Adrenal gland (tissue), 12 donors: ENCODE results near the gene SPRED2. TPM values are rescaled to one million over a fixed set of nuclear protein-coding genes. Genes with fewer than 3 reads are reported as not detected.

Source experiments
- DNase-seq, 7 donors: peaks; one replicate each; pipeline ENCODE4 v3.0.0-alpha.2; 2019 to 2020
- H3K27ac ChIP-seq, 5 donors: fragments of 200-600 bp; sonication (generic) in 4 of 5; 1 replicate in 3 of 5; 2 replicates in 2 of 5; pipeline versions ENCODE4 v1.5.1 to v1.8.0; 2016 to 2020; ENCODE audit warnings: mild to moderate bottlenecking in 1 of 5
- H3K27me3 ChIP-seq: fragments of 200-600 bp; 2 replicates; pipeline ENCODE4 v1.8.0; 2021
- H3K36me3 ChIP-seq, 2 donors: fragments of 200-600 bp; replicated peaks in 1 of 2; 1 replicate in 1 of 2; 2 replicates in 1 of 2; pipeline versions ENCODE4 v1.5.1 to v1.8.0; 2018 to 2022
- H3K4me1 ChIP-seq, 2 donors: fragments of 200-600 bp; replicated peaks in 1 of 2; 1 replicate in 1 of 2; 2 replicates in 1 of 2; pipeline versions ENCODE4 v1.5.1 to v1.8.0; 2018 to 2021
- H3K4me3 ChIP-seq, 4 donors: fragments of 200-600 bp; sonication (generic) in 3 of 4; one replicate each; pipeline ENCODE4 v1.5.1; 2016 to 2018
- H3K9me3 ChIP-seq, 3 donors: fragments of 200-600 bp; sonication (generic) in 1 of 3; replicated peaks in 1 of 3; 1 replicate in 2 of 3; 2 replicates in 1 of 3; pipeline versions ENCODE4 v1.5.1 to v1.8.0; 2016 to 2021
- CTCF ChIP-seq, 6 experiments: fragments of 450-650 bp in 4 of 6; fragments of 200-600 bp in 2 of 6; sonication (generic) in 1 of 6; IDR thresholded peaks; 1 replicate in 5 of 6; 2 replicates in 1 of 6; pipeline versions ENCODE4 v1.5.1 to v1.8.0; 2016 to 2021; ENCODE audit warnings: antibody characterized with exemption in 6 of 6, mild to moderate bottlenecking in 2 of 6, moderate library complexity in 1 of 6
- POLR2A ChIP-seq, 2 donors: fragments of 450-650 bp; IDR thresholded peaks; one replicate each; pipeline ENCODE4 v1.6.1; 2017; ENCODE audit warnings: antibody characterized with exemption in 2 of 2, mild to moderate bottlenecking in 2 of 2, moderate library complexity in 1 of 2
- WGBS, 4 donors: extraction: QIAGEN DNeasy Blood & Tissue Kit in 2 of 4; methylation state at CpG; one replicate each; pipeline versions ENCODE4 v1.1.5 to v1.1.7; 2013 to 2017; 5-methylcytosine and 5-hydroxymethylcytosine counted together
- intact Hi-C, 2 donors: fragments of 100-400 bp; cut with DNase I; formaldehyde crosslinking; loops; one replicate each; pipeline versions ENCODE4 v1.14.1 to v1.15.0; 2022 to 2023
- polyA plus RNA-seq, 3 donors: library from polyadenylated mRNA; stranded (reverse); fragments of 200-250 nt in 2 of 3; fragments of 350-450 nt in 1 of 3; fragmentation: Illumina TruSeq in 1 of 3; extraction: RNeasy Lipid Tissue Mini Kit (QIAGEN cat#74804) in 1 of 3; gene quantifications; one replicate each; pipeline ENCODE4 v1.2.3, GENCODE V29; 2013 to 2014
- total RNA-seq, 9 donors: library from RNA; depleted of rRNA in 4 of 9; stranded (reverse); fragments of >200 nt in 4 of 9; fragments of 120-200 nt in 1 of 9; fragmentation: NEBNext Ultra II Directional in 1 of 9; extraction: Animal tissue kit (Norgen Biotek cat#: 25700) in 1 of 9; gene quantifications; one replicate each; pipeline versions ENCODE4 v1.1.0 to v1.2.4, GENCODE V29; 2013 to 2023
- donor health status: healthy with polysubstance abuse.
- donor health status: Bipolar disorder and iron deficiency.
- donor health status: DM: yes; HTN: yes; CAD: no.
- donor health status: DM: no; HTN: no; CAD: no.
- donor health status: DM: no; HTN: no; CAD: no.
- donor health status: DM: yes; HTN: yes; CAD: no.

Gene SPRED2
- total and polyA plus RNA-seq, 12 donors, result 5.2 to 28.4 (median 16.0) TPM

DNA sequence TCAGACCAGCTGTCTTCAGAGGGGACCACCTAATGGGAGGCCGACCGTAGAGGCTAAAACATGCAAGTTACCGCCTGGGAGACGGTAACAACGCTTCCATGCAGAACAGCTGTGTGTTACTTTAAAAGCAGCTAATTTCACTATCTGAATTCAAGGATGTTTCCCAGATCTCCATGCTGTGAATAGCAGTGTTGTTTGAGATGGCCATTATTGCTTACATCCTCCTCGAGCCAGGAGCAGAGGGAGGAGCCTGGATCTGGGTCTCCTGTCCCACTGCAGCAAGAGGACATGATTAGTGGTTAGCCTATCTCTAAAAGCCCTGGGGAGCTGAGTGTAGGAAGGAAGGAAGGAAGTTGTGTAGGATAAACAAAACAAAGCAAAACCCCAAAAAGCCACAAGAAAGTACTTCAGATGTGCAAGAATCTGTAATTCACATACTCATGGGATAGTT is 153.8 kb downstream of the SPRED2 start:
- no peaks in the 10 kb centered on the region for H3K36me3 ChIP-seq
- H3K9me3 ChIP-seq, result no peaks in the 10 kb centered on the region
- H3K4me1 ChIP-seq, result peaks cover 11 to 22% of the 10 kb centered on the region in 2 donors
- WGBS, 4 donors, result 66 to 76% (median 72%) methylated on average over 6 of the region's 6 CpGs
- H3K4me3 ChIP-seq, result no peak overlapping the region
- H3K27ac ChIP-seq, result no peak overlapping the region
- DNase-seq, result no peak
- TF ChIP-seq POLR2A (IDR thresholded peaks at IDR 0.05), result no peak
- TF ChIP-seq CTCF (IDR thresholded peaks at IDR 0.05), result no peak
- intact Hi-C loops, result loop anchor here in 1 of 2 donors (10.0 kb wide), 1 partner anchor 146 kb away; no protein-coding TSS in a partner anchor
- H3K27me3 ChIP-seq, result no peaks in the 10 kb centered on the region

DNA sequence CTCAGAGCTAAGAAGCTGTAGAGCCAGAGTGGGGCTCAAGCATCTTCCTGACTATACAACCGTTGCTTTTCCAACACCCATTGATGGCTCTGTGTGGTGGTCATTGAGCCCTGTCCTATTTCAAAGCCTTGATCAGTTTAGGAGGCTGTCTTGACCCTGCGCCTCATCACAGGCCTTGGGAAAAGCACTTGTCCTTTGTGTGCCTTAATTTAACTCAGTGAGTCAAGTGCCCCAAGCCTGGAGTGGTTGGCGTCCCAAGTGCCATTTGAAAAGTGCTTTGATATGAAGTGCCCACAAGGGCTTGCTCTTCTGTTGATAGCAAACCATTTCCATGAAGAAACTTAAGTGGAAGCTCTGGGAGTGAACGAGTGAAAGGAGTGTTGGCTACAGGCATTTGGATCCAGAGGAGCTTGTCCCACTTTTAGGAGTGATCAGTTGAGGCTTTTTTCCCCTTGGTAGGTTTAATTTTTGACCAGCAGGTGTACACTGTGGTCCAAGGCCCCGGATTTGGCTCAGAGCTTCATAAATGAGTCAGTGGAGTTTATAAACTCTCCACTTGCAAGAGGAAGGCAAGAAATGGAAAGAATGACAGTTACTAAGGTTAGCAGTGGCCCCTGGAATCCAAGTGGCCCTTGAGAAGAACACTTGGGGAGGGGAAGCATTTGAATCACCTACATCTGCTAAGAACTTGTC is 154.5 kb downstream of the SPRED2 start:
- peaks cover 11 to 22% of the 10 kb centered on the region in 2 donors for H3K4me1 ChIP-seq
- WGBS, 4 donors, result 77 to 80% (median 79%) methylated on average over 5 of the region's 5 CpGs
- intact Hi-C loops, result loop anchor here in 1 of 2 donors (10.0 kb wide), 1 partner anchor 147 kb away; no protein-coding TSS in a partner anchor
- no peak overlapping the region for H3K27ac ChIP-seq
- no peak overlapping the region for H3K4me3 ChIP-seq
- H3K36me3 ChIP-seq, result peaks cover 0 to 2% of the 10 kb centered on the region in 2 donors
- H3K27me3 ChIP-seq, result no peaks in the 10 kb centered on the region
- no peaks in the 10 kb centered on the region for H3K9me3 ChIP-seq
- TF ChIP-seq CTCF (IDR thresholded peaks at IDR 0.05), result peak in 2 of 6 experiments; percentile 10 to 23
- no peak for TF ChIP-seq POLR2A (IDR thresholded peaks at IDR 0.05)
- peak in 4 of 7 donors; percentile 16 to 33 (median 22) for DNase-seq

GRCh38 chr2:65277118-65277517 is 155.3 kb downstream of the SPRED2 start:
- no peaks in the 10 kb centered on the region for H3K9me3 ChIP-seq
- TF ChIP-seq CTCF (IDR thresholded peaks at IDR 0.05) (no peak), POLR2A (IDR thresholded peaks at IDR 0.05) (no peak)
- no peak overlapping the region for H3K27ac ChIP-seq
- intact Hi-C loops, result loop anchor here in 1 of 2 donors (10.0 kb wide), 1 partner anchor 148 kb away; no protein-coding TSS in a partner anchor
- no peak for DNase-seq
- no peak overlapping the region for H3K4me3 ChIP-seq
- 71 to 79% (median 73%) methylated on average over 3 of the region's 3 CpGs for WGBS, 4 donors
- peaks cover 11 to 22% of the 10 kb centered on the region in 2 donors for H3K4me1 ChIP-seq
- H3K36me3 ChIP-seq, result peaks cover 0 to 10% of the 10 kb centered on the region in 2 donors
- H3K27me3 ChIP-seq, result no peaks in the 10 kb centered on the region

GRCh38 chr2:65276609-65277008 is 155.8 kb downstream of the SPRED2 start:
- TF ChIP-seq POLR2A (IDR thresholded peaks at IDR 0.05) (no peak), CTCF (IDR thresholded peaks at IDR 0.05) (no peak)
- intact Hi-C loops, result loop anchor here in 1 of 2 donors (10.0 kb wide), 1 partner anchor 148 kb away; no protein-coding TSS in a partner anchor
- Histone ChIP-seq H3K36me3 (peaks cover 0 to 10% of the 10 kb centered on the region in 2 donors), H3K4me3 (no peak overlapping the region), H3K4me1 (peaks cover 11 to 22% of the 10 kb centered on the region in 2 donors), H3K9me3 (no peaks in the 10 kb centered on the region), H3K27me3 (no peaks in the 10 kb centered on the region), H3K27ac (no peak overlapping the region)
- peak in 3 of 7 donors; percentile 22 to 49 (median 35) for DNase-seq
- WGBS, 4 donors, result 31 to 41% (median 34%) methylated on average over 5 of the region's 5 CpGs
